B cell (primary cell): Measurements from ENCODE around the gene PIGBOS1. TPM values are rescaled to one million over a fixed set of nuclear protein-coding genes. Genes with fewer than 3 reads are reported as not detected.

Experiments
- ATAC-seq: fragments of 200-7000 bp; cut with Tn5 transposase; one replicate; pipeline ENCODE4 v1.10.0; 2021; ENCODE audit warnings: low read depth, mild to moderate bottlenecking, moderate number of reproducible peaks, moderate library complexity
- CTCF ChIA-PET: fragments of 350-600 bp; sonication (Branson Sonifier 250); formaldehyde crosslinking; loops from one replicate; lab custom pipeline; 2021; ENCODE audit warnings: antibody characterized with exemption, inconsistent platforms; lab: Charles Lee
- POLR2A ChIA-PET: fragments of 350-600 bp; sonication (Branson Sonifier 250); formaldehyde crosslinking; loops from one replicate; lab custom pipeline; 2021; ENCODE audit warnings: antibody characterized with exemption; lab: Charles Lee
- DNase-seq: peaks from one replicate; pipeline ENCODE4 v3.0.0; 2013
- H2AFZ ChIP-seq: 2 replicates; pipeline ENCODE4 v1.6.1; 2012; ENCODE audit warnings: mild to moderate bottlenecking, low read depth, low read length; ENCODE audit not compliant: insufficient read depth, poor library complexity, severe bottlenecking
- H3K27ac ChIP-seq, 2 donors: 1 replicate in 1 of 2; 2 replicates in 1 of 2; pipeline ENCODE4 v1.5.1; 2012 to 2013; ENCODE audit warnings: low read length in 2 of 2, mild to moderate bottlenecking in 2 of 2, moderate library complexity in 1 of 2
- H3K27me3 ChIP-seq, 4 experiments: fragments of 200-600 bp in 1 of 4; sonication (generic) in 1 of 4; replicated peaks in 1 of 4; 1 replicate in 2 of 4; 2 replicates in 2 of 4; pipeline versions ENCODE4 v1.6.1 to v1.7.0; 2013 to 2016; ENCODE audit warnings: low read length in 3 of 4, mild to moderate bottlenecking in 2 of 4, mixed read lengths in 1 of 4, moderate library complexity in 1 of 4; ENCODE audit not compliant: insufficient read depth in 4 of 4, control insufficient read depth in 3 of 4; ENCODE audit errors: control extremely low read depth in 1 of 4
- H3K36me3 ChIP-seq, 2 experiments: replicated peaks in 1 of 2; 1 replicate in 1 of 2; 2 replicates in 1 of 2; pipeline versions ENCODE4 v1.6.1 to v1.7.1; 2013; ENCODE audit warnings: low read length in 1 of 2; ENCODE audit not compliant: insufficient read depth in 2 of 2, control insufficient read depth in 1 of 2; ENCODE audit errors: control extremely low read depth in 1 of 2, extremely low read depth in 1 of 2
- H3K4me1 ChIP-seq, 2 donors: fragments of 200-600 bp in 1 of 2; sonication (generic) in 1 of 2; 1 replicate in 1 of 2; 2 replicates in 1 of 2; pipeline versions ENCODE4 v1.5.1 to v1.6.1; 2013 to 2017; ENCODE audit warnings: low read length in 2 of 2; ENCODE audit not compliant: control insufficient read depth in 2 of 2, insufficient read depth in 2 of 2
- H3K4me2 ChIP-seq: replicated peaks from 2 replicates; pipeline ENCODE3; 2012; ENCODE audit warnings: mild to moderate bottlenecking, low read depth, low read length; ENCODE audit not compliant: poor library complexity, severe bottlenecking
- H3K4me3 ChIP-seq, 5 experiments: fragments of 200-600 bp in 1 of 5; sonication (generic) in 1 of 5; 1 replicate in 3 of 5; 2 replicates in 2 of 5; pipeline versions ENCODE4 v1.5.1 to v1.7.0; 2011 to 2016; ENCODE audit warnings: low read length in 4 of 5, mild to moderate bottlenecking in 4 of 5, low read depth in 2 of 5, control low read depth in 1 of 5, moderate library complexity in 1 of 5; ENCODE audit not compliant: insufficient read depth in 1 of 5; ENCODE audit errors: control extremely low read depth in 1 of 5, extremely low read depth in 1 of 5
- H3K79me2 ChIP-seq: fragments of 200-600 bp; sonication (generic); one replicate; pipeline ENCODE4 v1.6.0; 2016; ENCODE audit warnings: low read length; ENCODE audit not compliant: control insufficient read depth, insufficient read depth
- H3K9ac ChIP-seq: fragments of 200-600 bp; sonication (generic); 2 replicates; pipeline ENCODE4 v1.6.1; 2017; ENCODE audit warnings: mild to moderate bottlenecking, low read length, moderate library complexity
- H3K9me3 ChIP-seq, 3 donors: one replicate each; pipeline versions ENCODE4 v1.6.1 to v1.7.1; 2013; ENCODE audit warnings: low read length in 2 of 3; ENCODE audit not compliant: control insufficient read depth in 2 of 3, insufficient read depth in 1 of 3; ENCODE audit errors: control extremely low read depth in 1 of 3
- H4K20me1 ChIP-seq: 2 replicates; pipeline ENCODE4 v1.6.0; 2012; ENCODE audit warnings: mild to moderate bottlenecking, low read length; ENCODE audit not compliant: insufficient read depth, control insufficient read depth, poor library complexity, severe bottlenecking
- H3K27ac Mint-ChIP-seq: one replicate; pipeline ENCODE4 v1.8.0; 2021; ENCODE audit warnings: mixed read lengths
- H3K27me3 Mint-ChIP-seq: one replicate; pipeline ENCODE4 v1.8.0; 2021; ENCODE audit warnings: mixed read lengths
- H3K4me1 Mint-ChIP-seq: one replicate; pipeline ENCODE4 v1.8.0; 2021; ENCODE audit warnings: mixed read lengths
- H3K4me3 Mint-ChIP-seq: one replicate; pipeline ENCODE4 v1.8.0; 2021; ENCODE audit warnings: mixed read lengths
- H3K9me3 Mint-ChIP-seq: one replicate; pipeline ENCODE4 v1.8.0; 2022; ENCODE audit warnings: mixed read lengths; ENCODE audit not compliant: insufficient read depth
- EZH2 ChIP-seq: IDR thresholded peaks from 2 replicates; pipeline ENCODE4 v1.6.1; 2012; ENCODE audit warnings: borderline replicate concordance, low read depth, mild to moderate bottlenecking, moderate library complexity, low read length; ENCODE audit not compliant: insufficient read depth, poor library complexity, severe bottlenecking
- WGBS: methylation state at CpG from one replicate; pipeline ENCODE4 v1.1.5; 2013; ENCODE audit warnings: missing lambda C conversion rate; ENCODE audit not compliant: insufficient coverage; 5-methylcytosine and 5-hydroxymethylcytosine counted together
- intact Hi-C: fragments of 100-400 bp; cut with micrococcal nuclease; formaldehyde crosslinking; loops from one replicate; pipeline ENCODE4 v1.10.0; 2022
- polyA plus RNA-seq: library from polyadenylated mRNA; depleted of rRNA; stranded (reverse); fragments of >200 nt; gene quantifications from 2 replicates; pipeline ENCODE4 v1.2.3, GENCODE V29; 2012
- total RNA-seq, 2 donors: library from RNA; stranded (reverse); fragments of 120-200 nt in 1 of 2; gene quantifications; 1 replicate in 1 of 2; 2 replicates in 1 of 2; pipeline versions ENCODE4 v1.2.3 to v1.2.4, GENCODE V29; 2013 to 2022
- TF ChIP-seq, protein P1 (sequence below): fragments of 200-600 bp; IDR thresholded peaks from one replicate; pipeline ENCODE4 v1.8.0; 2022; ENCODE audit warnings: antibody characterized with exemption, mild to moderate bottlenecking

PIGBOS1 gene
- total and polyA plus RNA-seq, 2 donors (not counting 1 experiment from before 2014, with no cell fraction given), result 15.4 to 16.4 TPM

DNA sequence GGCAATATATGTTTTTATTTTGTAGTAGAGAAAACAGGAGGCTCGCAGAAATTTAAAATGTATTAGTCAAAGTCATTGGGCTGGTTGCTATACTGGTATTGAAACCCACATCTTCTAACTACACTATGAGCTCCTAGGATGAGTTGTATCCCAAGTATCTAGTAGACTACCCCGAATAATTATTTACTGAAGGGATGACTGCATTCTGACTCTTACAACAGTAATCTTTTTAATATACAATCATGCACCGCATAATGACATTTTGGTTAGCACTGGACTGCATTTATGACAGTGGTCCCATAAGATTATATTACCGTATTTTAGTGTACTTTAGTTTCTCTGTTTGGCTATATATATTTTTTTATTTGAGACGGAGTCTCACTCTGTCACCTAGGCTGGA is 15.4 kb upstream of the PIGBOS1 start:
- Mint-ChIP-seq H3K27ac (no peak overlapping the region), H3K4me1 (no peaks in the 10 kb centered on the region), H3K4me3 (no peak overlapping the region), H3K9me3 (no peaks in the 10 kb centered on the region), H3K27me3 (no peaks in the 10 kb centered on the region)
- no peak for ATAC-seq
- H3K27me3 ChIP-seq, result no peaks in the 10 kb centered on the region
- H3K79me2 ChIP-seq, result no peaks in the 10 kb centered on the region
- TF ChIP-seq EZH2, result no peak
- TF ChIP-seq, protein P1, sequence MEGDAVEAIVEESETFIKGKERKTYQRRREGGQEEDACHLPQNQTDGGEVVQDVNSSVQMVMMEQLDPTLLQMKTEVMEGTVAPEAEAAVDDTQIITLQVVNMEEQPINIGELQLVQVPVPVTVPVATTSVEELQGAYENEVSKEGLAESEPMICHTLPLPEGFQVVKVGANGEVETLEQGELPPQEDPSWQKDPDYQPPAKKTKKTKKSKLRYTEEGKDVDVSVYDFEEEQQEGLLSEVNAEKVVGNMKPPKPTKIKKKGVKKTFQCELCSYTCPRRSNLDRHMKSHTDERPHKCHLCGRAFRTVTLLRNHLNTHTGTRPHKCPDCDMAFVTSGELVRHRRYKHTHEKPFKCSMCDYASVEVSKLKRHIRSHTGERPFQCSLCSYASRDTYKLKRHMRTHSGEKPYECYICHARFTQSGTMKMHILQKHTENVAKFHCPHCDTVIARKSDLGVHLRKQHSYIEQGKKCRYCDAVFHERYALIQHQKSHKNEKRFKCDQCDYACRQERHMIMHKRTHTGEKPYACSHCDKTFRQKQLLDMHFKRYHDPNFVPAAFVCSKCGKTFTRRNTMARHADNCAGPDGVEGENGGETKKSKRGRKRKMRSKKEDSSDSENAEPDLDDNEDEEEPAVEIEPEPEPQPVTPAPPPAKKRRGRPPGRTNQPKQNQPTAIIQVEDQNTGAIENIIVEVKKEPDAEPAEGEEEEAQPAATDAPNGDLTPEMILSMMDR, result no peak
- no peak overlapping the region for H3K4me2 ChIP-seq
- H3K36me3 ChIP-seq, result peaks cover 19 to 67% of the 10 kb centered on the region in 2 experiments
- H3K27ac ChIP-seq, result no peak overlapping the region
- no peak overlapping the region for H3K9ac ChIP-seq
- intact Hi-C loops, result no loop called here
- no peaks in the 10 kb centered on the region for H4K20me1 ChIP-seq
- H3K4me1 ChIP-seq, result no peaks in the 10 kb centered on the region
- WGBS, result 100% methylated on average over 1 of the region's 5 CpGs
- no peaks in the 10 kb centered on the region for H3K9me3 ChIP-seq
- DNase-seq, result no peak
- ChIA-PET CTCF (no interaction called here), POLR2A (no interaction called here)
- H3K4me3 ChIP-seq, result no peak overlapping the region
- no peak overlapping the region for H2AFZ ChIP-seq

DNA sequence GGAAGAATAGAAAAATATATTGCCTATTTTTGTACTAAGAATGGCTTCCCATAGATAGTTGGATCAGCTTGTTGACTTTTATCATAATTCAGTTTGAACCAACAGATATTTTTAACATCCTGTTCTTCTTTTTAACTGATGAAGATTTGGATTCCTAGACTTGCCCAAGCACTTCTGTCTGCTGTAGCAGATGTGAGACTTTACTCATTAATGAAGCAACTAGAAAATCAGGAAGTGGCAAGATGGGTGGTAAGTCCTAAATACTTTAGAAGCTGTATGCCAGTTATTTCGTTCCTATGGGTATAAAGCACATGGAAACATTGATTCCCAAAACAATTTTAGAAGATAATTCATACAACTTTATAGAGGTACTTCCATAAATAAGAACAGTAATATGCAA is 8.5 kb upstream of the PIGBOS1 start:
- Histone ChIP-seq H2AFZ (no peak overlapping the region), H3K4me3 (no peak overlapping the region), H3K27me3 (no peaks in the 10 kb centered on the region), H3K4me1 (peaks cover 8 to 14% of the 10 kb centered on the region in 2 donors), H3K9me3 (no peaks in the 10 kb centered on the region), H3K36me3 (peaks cover 11 to 37% of the 10 kb centered on the region in 2 experiments), H3K27ac (no peak overlapping the region), H4K20me1 (no peaks in the 10 kb centered on the region), H3K4me2 (no peak overlapping the region), H3K9ac (no peak overlapping the region), H3K79me2 (peaks cover 20% of the 10 kb centered on the region)
- DNase-seq, result no peak
- no peaks in the 10 kb centered on the region for H3K27me3 Mint-ChIP-seq
- POLR2A ChIA-PET, result interaction anchor here (1.3 kb wide), 1 partner anchor 9 kb away, joined by 3 read pairs; the partner anchor contains the start of genes PIGB and PIGBOS1
- TF ChIP-seq, protein P1, result no peak
- TF ChIP-seq EZH2, result no peak
- H3K9me3 Mint-ChIP-seq, result no peaks in the 10 kb centered on the region
- no peak for ATAC-seq
- CTCF ChIA-PET, result no interaction called here
- peaks cover 21% of the 10 kb centered on the region for H3K4me1 Mint-ChIP-seq
- WGBS, result no CpG with 5 or more reads among the region's 1 CpG
- H3K27ac Mint-ChIP-seq, result no peak overlapping the region
- intact Hi-C loops, result no loop called here
- H3K4me3 Mint-ChIP-seq, result no peak overlapping the region
